Measurements from ENCODE around the gene FNDC3B.
"Not testable (repeated sequence)": the region's sequence is repeated elsewhere in the genome, so short reads cannot be mapped to it uniquely, and the experiment has no call there.

FNDC3B gene

GRCh38 chr3:172031996-172032395, 7.4 kb upstream of the FNDC3B start:
- DNase-seq (ENCODE audit: low read depth, low spot score), result no peak

GRCh38 chr3:172033396-172033795, 6.0 kb upstream of the FNDC3B start:
- DNase-seq (ENCODE audit: low read depth, low spot score), result no peak

GRCh38 chr3:172034786-172035685, 4.3 kb upstream of the FNDC3B start:
- peak; percentile 52 for DNase-seq (ENCODE audit: low read depth, low spot score)

- DNase-seq (ENCODE audit: low read depth, low spot score), result no peak
Measured at GRCh38 chr3:172036541-172037215, 2.7 kb upstream of the FNDC3B start.

GRCh38 chr3:172038798-172039435, 461 bp upstream of the FNDC3B start:
- DNase-seq (ENCODE audit: low read depth, low spot score), result peak; percentile 33

- DNase-seq (ENCODE audit: low read depth, low spot score), result peak; percentile 81
Measured at GRCh38 chr3:172040078-172040980, 951 bp downstream of the FNDC3B start.

GRCh38 chr3:172040981-172041963, 1.9 kb downstream of the FNDC3B start:
- DNase-seq (ENCODE audit: low read depth, low spot score), result peak; percentile 71

GRCh38 chr3:172042136-172042662, 2.8 kb downstream of the FNDC3B start:
- no peak for DNase-seq (ENCODE audit: low read depth, low spot score)

GRCh38 chr3:172042663-172043179, 3.3 kb downstream of the FNDC3B start:
- not testable (repeated sequence) for DNase-seq (ENCODE audit: low read depth, low spot score)

- no peak for DNase-seq (ENCODE audit: low read depth, low spot score)
Measured at GRCh38 chr3:172043233-172043632, 3.9 kb downstream of the FNDC3B start.

- DNase-seq (ENCODE audit: low read depth, low spot score), result no peak
Measured at GRCh38 chr3:172043766-172044165, 4.4 kb downstream of the FNDC3B start.

- no peak for DNase-seq (ENCODE audit: low read depth, low spot score)
Measured at GRCh38 chr3:172044833-172045585, 5.6 kb downstream of the FNDC3B start.

- DNase-seq (ENCODE audit: low read depth, low spot score), result no peak
Measured at GRCh38 chr3:172046268-172046915, 7.0 kb downstream of the FNDC3B start.

GRCh38 chr3:172047567-172048115, 8.3 kb downstream of the FNDC3B start:
- no peak for DNase-seq (ENCODE audit: low read depth, low spot score)

- DNase-seq (ENCODE audit: low read depth, low spot score), result no peak
Measured at GRCh38 chr3:172048599-172048998, 9.2 kb downstream of the FNDC3B start.

- DNase-seq (ENCODE audit: low read depth, low spot score), result no peak
Measured at GRCh38 chr3:172051310-172051956, 12.1 kb downstream of the FNDC3B start.

- no peak for DNase-seq (ENCODE audit: low read depth, low spot score)
Measured at GRCh38 chr3:172051957-172052354, 12.6 kb downstream of the FNDC3B start.

- DNase-seq (ENCODE audit: low read depth, low spot score), result no peak
Measured at GRCh38 chr3:172052405-172052804, 13.0 kb downstream of the FNDC3B start.

Data from ELF-1 (cell line).